Type B pancreatic cell (in vitro differentiated cells): ENCODE measurements around the gene TMED6. TPM values are rescaled to one million over a fixed set of nuclear protein-coding genes. Genes with fewer than 3 reads are reported as not detected.

Experiments
- DNase-seq: peaks from one replicate; pipeline ENCODE4 v3.0.0; 2021; ENCODE audit warnings: mixed read lengths; ENCODE audit not compliant: unreplicated experiment; ENCODE audit errors: extremely low spot score
- H3K27ac Mint-ChIP-seq: 2 replicates; pipeline ENCODE4 v1.8.0; 2021; ENCODE audit warnings: mild to moderate bottlenecking, mixed read lengths
- H3K27me3 Mint-ChIP-seq: 2 replicates; pipeline ENCODE4 v1.8.0; 2021; ENCODE audit warnings: mixed read lengths
- H3K36me3 Mint-ChIP-seq: 2 replicates; pipeline ENCODE4 v1.8.0; 2021; ENCODE audit warnings: mixed read lengths
- H3K4me1 Mint-ChIP-seq: one replicate; pipeline ENCODE4 v1.8.0; 2021; ENCODE audit warnings: mixed read lengths; ENCODE audit not compliant: unreplicated experiment
- H3K4me3 Mint-ChIP-seq: 2 replicates; pipeline ENCODE4 v1.8.0; 2021; ENCODE audit warnings: mild to moderate bottlenecking, mixed read lengths
- H3K9me3 Mint-ChIP-seq: 2 replicates; pipeline ENCODE4 v1.8.0; 2021; ENCODE audit warnings: mixed read lengths
- total RNA-seq: library from RNA; stranded (reverse); gene quantifications from 2 replicates; pipeline ENCODE4 v1.2.1, GENCODE V29; 2021; ENCODE audit warnings: low replicate concordance
- TF ChIP-seq, protein P1 (sequence below): fragments of 200-600 bp; sonication (generic); conservative IDR thresholded peaks from 2 replicates; pipeline ENCODE4 v1.5.0; 2021; ENCODE audit warnings: antibody characterized with exemption, mild to moderate bottlenecking

The TMED6 gene
- total RNA-seq, 1 donor from 2014 or later: 5.3 TPM

DNA sequence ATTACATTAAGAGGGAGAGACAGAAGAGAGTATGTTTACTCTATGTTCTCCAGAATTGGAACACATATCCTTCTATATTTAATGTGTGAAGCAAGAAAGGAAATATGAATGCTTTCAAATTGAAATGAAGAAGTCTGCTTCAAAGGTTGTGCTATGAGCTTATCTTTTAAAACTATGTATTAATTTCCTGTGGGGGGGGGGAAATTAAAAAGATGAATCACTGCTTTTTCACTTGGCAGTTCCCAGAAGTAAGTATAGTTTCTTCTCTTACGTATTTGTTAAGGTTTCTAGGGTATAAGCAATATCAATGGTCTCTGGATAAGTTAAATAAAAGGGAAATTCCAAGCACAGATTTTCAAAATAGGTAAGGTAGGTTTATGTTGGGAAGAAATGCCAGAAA, 27.2 kb upstream of the TMED6 start:
- H3K9me3 Mint-ChIP-seq: no peaks in the 10 kb centered on the region
- peaks cover 2% of the 10 kb centered on the region for H3K4me1 Mint-ChIP-seq
- no peak for DNase-seq
- no peaks in the 10 kb centered on the region for H3K27me3 Mint-ChIP-seq
- no peak overlapping the region for H3K4me3 Mint-ChIP-seq
- TF ChIP-seq, protein P1, sequence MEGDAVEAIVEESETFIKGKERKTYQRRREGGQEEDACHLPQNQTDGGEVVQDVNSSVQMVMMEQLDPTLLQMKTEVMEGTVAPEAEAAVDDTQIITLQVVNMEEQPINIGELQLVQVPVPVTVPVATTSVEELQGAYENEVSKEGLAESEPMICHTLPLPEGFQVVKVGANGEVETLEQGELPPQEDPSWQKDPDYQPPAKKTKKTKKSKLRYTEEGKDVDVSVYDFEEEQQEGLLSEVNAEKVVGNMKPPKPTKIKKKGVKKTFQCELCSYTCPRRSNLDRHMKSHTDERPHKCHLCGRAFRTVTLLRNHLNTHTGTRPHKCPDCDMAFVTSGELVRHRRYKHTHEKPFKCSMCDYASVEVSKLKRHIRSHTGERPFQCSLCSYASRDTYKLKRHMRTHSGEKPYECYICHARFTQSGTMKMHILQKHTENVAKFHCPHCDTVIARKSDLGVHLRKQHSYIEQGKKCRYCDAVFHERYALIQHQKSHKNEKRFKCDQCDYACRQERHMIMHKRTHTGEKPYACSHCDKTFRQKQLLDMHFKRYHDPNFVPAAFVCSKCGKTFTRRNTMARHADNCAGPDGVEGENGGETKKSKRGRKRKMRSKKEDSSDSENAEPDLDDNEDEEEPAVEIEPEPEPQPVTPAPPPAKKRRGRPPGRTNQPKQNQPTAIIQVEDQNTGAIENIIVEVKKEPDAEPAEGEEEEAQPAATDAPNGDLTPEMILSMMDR: no peak
- H3K27ac Mint-ChIP-seq: peak overlapping the region; percentile 28
- peaks cover 27% of the 10 kb centered on the region for H3K36me3 Mint-ChIP-seq

DNA sequence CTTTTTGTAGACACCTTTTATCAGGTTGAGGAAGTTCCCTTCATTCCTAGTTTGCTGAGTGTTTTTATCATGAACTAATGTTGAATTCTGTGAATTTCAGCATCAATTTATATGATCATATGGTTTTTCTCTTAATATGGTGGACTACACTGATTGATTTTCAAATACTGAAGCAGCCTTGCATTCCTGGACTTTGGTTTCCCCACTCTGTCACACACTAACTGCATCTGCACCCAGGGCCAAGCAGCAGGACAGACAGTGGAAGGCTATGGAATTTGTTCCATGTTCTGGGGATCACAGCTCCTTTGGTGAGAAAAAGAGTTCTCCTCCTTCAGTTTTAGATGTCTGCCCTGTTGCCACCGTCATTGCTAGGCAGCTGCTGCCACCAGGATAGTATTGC, 26.4 kb upstream of the TMED6 start:
- Mint-ChIP-seq H3K4me3 (no peak overlapping the region), H3K36me3 (peaks cover 28% of the 10 kb centered on the region), H3K9me3 (no peaks in the 10 kb centered on the region), H3K27me3 (no peaks in the 10 kb centered on the region), H3K4me1 (peaks cover 5% of the 10 kb centered on the region), H3K27ac (no peak overlapping the region)
- no peak for DNase-seq
- TF ChIP-seq, protein P1: no peak

DNA sequence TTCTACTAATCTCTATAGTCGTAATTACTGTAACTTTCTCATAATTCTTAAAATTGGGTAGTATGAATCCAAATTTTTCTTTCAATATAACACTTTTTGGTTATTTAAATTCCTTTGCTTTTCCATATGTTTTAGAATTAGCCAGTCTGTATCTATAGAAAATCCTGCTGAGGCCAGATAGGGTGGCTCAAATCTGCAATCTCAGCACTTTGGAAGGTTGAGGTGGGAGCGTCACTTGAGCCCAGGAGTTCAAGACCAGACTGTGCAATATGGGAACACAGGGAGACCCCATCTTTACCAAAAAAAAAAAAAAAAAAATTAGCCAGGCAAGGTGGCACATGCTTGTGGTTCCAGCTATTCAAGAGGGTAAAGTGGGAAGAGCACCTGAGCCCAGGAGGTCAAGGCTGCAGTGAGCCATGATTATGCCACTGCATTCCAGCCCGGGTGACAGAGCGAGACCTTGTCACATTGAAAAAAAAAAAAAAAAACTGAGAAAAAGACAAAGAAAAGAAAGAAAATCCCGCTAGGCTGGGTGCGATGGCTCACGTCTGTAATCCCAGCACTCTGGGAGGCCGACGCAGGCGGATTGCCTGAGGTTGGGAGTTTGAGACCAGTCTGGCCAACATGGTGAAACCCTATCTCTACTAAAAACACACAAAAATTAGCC, 24.9 kb upstream of the TMED6 start:
- peaks cover 7% of the 10 kb centered on the region for H3K4me1 Mint-ChIP-seq
- H3K36me3 Mint-ChIP-seq: peaks cover 21% of the 10 kb centered on the region
- DNase-seq: no peak
- no peaks in the 10 kb centered on the region for H3K9me3 Mint-ChIP-seq
- H3K4me3 Mint-ChIP-seq: no peak overlapping the region
- TF ChIP-seq, protein P1: no peak
- H3K27ac Mint-ChIP-seq: no peak overlapping the region
- no peaks in the 10 kb centered on the region for H3K27me3 Mint-ChIP-seq

DNA sequence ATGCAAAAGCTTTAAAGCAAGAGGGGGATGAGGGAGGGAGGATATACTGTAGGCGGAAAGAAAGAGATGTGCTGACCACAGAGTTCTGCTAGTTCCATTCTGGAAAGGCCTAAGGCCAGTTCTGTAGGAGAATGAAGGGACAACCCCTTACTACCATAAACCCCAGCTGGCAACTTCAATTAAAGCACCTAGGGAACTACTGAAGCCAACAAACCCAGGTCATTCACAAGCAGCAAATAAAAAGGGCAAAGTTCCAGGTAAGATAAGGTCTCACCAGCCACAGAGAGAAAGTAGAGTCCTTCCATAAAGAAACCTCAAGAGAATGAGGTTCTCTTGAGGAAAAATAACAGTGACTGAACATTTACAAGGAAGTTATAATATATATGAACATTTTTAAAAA, 21.4 kb upstream of the TMED6 start:
- no peaks in the 10 kb centered on the region for H3K27me3 Mint-ChIP-seq
- peaks cover 29% of the 10 kb centered on the region for H3K36me3 Mint-ChIP-seq
- peaks cover 7% of the 10 kb centered on the region for H3K4me1 Mint-ChIP-seq
- no peaks in the 10 kb centered on the region for H3K9me3 Mint-ChIP-seq
- H3K4me3 Mint-ChIP-seq: no peak overlapping the region
- no peak overlapping the region for H3K27ac Mint-ChIP-seq
- no peak for DNase-seq
- TF ChIP-seq, protein P1: no peak

DNA sequence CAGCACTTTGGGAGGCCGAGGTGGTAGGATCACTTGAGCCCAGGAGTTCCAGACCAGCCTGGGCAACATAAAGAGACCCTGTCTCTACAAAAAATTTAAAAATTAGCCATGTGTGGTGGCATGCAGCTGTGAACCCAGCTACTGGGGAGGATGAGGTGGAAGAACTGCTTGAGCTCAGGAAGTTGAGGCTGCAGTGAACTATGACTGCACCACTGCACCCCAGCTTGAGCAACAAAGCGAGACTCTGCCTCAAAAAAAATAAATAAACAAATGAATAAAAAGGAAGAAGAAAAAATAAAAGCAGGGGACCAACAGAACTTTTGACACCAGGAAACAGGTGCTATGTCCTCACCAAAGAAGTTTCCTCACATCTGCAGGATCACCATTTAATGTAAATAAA, 20.0 kb upstream of the TMED6 start:
- TF ChIP-seq, protein P1: no peak
- H3K9me3 Mint-ChIP-seq: no peaks in the 10 kb centered on the region
- peaks cover 29% of the 10 kb centered on the region for H3K36me3 Mint-ChIP-seq
- H3K27ac Mint-ChIP-seq: no peak overlapping the region
- H3K4me3 Mint-ChIP-seq: no peak overlapping the region
- no peak for DNase-seq
- H3K27me3 Mint-ChIP-seq: no peaks in the 10 kb centered on the region
- H3K4me1 Mint-ChIP-seq: peaks cover 7% of the 10 kb centered on the region
